Stomach (tissue), 4 donors: ENCODE results near the gene SUN5.

Source experiments
- CTCF ChIP-seq, 7 experiments: fragments of 450-650 bp in 4 of 7; fragments of 200-600 bp in 3 of 7; sonication (generic) in 3 of 7; IDR thresholded peaks; one replicate each; pipeline ENCODE4 v1.5.1; 2016 to 2019; ENCODE audit warnings: antibody characterized with exemption in 7 of 7, control low read depth in 2 of 7, mild to moderate bottlenecking in 1 of 7
- EP300 ChIP-seq: sonication (generic); formaldehyde crosslinking; IDR thresholded peaks from one replicate; pipeline ENCODE4 v1.6.1; 2017; ENCODE audit warnings: antibody characterized with exemption
- POLR2A ChIP-seq, 4 donors: fragments of 450-650 bp; IDR thresholded peaks; one replicate each; pipeline ENCODE4 v1.6.1; 2016; ENCODE audit warnings: antibody characterized with exemption in 4 of 4, control low read depth in 2 of 4, mild to moderate bottlenecking in 1 of 4, moderate library complexity in 1 of 4

- TF ChIP-seq CTCF (IDR thresholded peaks at IDR 0.05) (no peak), POLR2A (IDR thresholded peaks at IDR 0.05) (no peak), EP300 (no peak)
These were observed 18.6 kb downstream of the SUN5 start for GRCh38 chr20:32985596-32985995.
